Measurements from ENCODE around the gene CDS1. TPM values are rescaled to one million over a fixed set of nuclear protein-coding genes. Genes with fewer than 3 reads are reported as not detected.

The CDS1 gene
- total and polyA plus RNA-seq, 2 donors (not counting 3 experiments of a cell fraction or from before 2014, with no cell fraction given), result 0.01 TPM; not detected in 1

DNA sequence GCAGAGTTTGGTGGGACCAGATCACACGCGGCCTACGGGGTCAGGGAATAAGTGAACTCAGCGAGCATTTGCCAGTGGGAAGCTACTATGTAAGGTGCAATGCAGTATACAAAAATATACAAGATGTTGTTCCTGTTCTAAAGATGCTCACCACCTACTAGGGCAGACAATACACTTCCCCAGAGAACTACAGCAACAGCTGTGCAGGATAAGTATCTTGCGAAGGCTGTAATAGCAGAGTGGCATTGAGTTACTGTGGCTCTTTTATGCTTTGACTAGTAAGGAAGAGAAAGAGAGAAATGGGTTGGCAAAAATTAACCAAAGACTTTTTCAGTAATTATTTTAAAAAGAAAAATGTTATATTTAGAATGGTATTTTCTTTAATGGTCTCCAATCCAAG, 61.2 kb downstream of the CDS1 start:
- Histone ChIP-seq H3K27ac (ENCODE audit: insufficient read depth, low read depth, low read length) (no peak overlapping the region), H3K9me3 (replicated peaks; ENCODE audit: control insufficient read depth, insufficient read depth, low read length) (no peaks in the 10 kb centered on the region), H3K79me2 (ENCODE audit: control insufficient read depth, insufficient read depth, low read length) (no peaks in the 10 kb centered on the region), H4K20me1 (replicated peaks; ENCODE audit: control insufficient read depth, extremely low read depth, insufficient read depth, low read length) (no peaks in the 10 kb centered on the region), H3K4me3 (replicated peaks in 1 of 3; ENCODE audit: insufficient read depth in 1 of 3, low read depth in 1 of 3, low read length in 3 of 3) (no peak overlapping the region), H3K36me3 (ENCODE audit: control insufficient read depth in 2 of 2, extremely low read depth in 1 of 2, insufficient read depth in 2 of 2, low read length in 2 of 2) (no peaks in the 10 kb centered on the region), H3K4me1 (ENCODE audit: control insufficient read depth, extremely low read depth, insufficient read depth, low read length) (no peaks in the 10 kb centered on the region), H3K9me1 (replicated peaks; ENCODE audit: control insufficient read depth, extremely low read depth, insufficient read depth, low read length) (no peaks in the 10 kb centered on the region), H2AFZ (ENCODE audit: low read depth, low read length) (no peak overlapping the region), H3K4me2 (ENCODE audit: insufficient read depth, low read length) (no peak overlapping the region), H3K9ac (replicated peaks; ENCODE audit: extremely low read depth, insufficient read depth, low read length) (no peak overlapping the region), H3K27me3 (ENCODE audit: control insufficient read depth in 2 of 2, insufficient read depth in 2 of 2, low read length in 2 of 2) (peaks cover 0 to 4% of the 10 kb centered on the region in 2 experiments)
- BruUV-seq (replicated peaks), result no TSS peak
- ChIA-PET POLR2A (no interaction called here), CTCF (no interaction called here)
- TF ChIP-seq, protein P1, sequence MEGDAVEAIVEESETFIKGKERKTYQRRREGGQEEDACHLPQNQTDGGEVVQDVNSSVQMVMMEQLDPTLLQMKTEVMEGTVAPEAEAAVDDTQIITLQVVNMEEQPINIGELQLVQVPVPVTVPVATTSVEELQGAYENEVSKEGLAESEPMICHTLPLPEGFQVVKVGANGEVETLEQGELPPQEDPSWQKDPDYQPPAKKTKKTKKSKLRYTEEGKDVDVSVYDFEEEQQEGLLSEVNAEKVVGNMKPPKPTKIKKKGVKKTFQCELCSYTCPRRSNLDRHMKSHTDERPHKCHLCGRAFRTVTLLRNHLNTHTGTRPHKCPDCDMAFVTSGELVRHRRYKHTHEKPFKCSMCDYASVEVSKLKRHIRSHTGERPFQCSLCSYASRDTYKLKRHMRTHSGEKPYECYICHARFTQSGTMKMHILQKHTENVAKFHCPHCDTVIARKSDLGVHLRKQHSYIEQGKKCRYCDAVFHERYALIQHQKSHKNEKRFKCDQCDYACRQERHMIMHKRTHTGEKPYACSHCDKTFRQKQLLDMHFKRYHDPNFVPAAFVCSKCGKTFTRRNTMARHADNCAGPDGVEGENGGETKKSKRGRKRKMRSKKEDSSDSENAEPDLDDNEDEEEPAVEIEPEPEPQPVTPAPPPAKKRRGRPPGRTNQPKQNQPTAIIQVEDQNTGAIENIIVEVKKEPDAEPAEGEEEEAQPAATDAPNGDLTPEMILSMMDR (IDR thresholded peaks at IDR 0.05; ENCODE audit: extremely low read depth in 1 of 2, insufficient read depth in 1 of 2, low read depth in 1 of 2, low read length in 2 of 2), result no peak
- TF ChIP-seq MYC (IDR thresholded peaks at IDR 0.05; ENCODE audit: low read depth, low read length) (no peak), POLR2A (IDR thresholded peaks at IDR 0.05; ENCODE audit: low read depth, low read length) (no peak), GATA2 (IDR thresholded peaks at IDR 0.05; ENCODE audit: insufficient read depth, insufficient read length, low read depth, low read length) (no peak), JUN (IDR thresholded peaks at IDR 0.05; ENCODE audit: borderline replicate concordance, insufficient read depth, insufficient read length, low read depth) (no peak), POLR2AphosphoS5 (IDR thresholded peaks at IDR 0.05; ENCODE audit: insufficient read depth, low read depth, low read length) (no peak), EZH2 (IDR thresholded peaks at IDR 0.05; ENCODE audit: borderline replicate concordance, low read depth, low read length, severe bottlenecking) (no peak), FOS (IDR thresholded peaks at IDR 0.05; ENCODE audit: borderline replicate concordance, insufficient read depth, low read length) (no peak)
- TF ChIP-seq, protein P2, sequence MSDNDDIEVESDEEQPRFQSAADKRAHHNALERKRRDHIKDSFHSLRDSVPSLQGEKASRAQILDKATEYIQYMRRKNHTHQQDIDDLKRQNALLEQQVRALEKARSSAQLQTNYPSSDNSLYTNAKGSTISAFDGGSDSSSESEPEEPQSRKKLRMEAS (IDR thresholded peaks at IDR 0.05; ENCODE audit: insufficient read depth, insufficient read length), result no peak
- DNase-seq (ENCODE audit: low read depth, low spot score) (no peak), FAIRE-seq (no peak)
- intact Hi-C loops (cut with micrococcal nuclease), result no loop called here
- dilution Hi-C loops (cut with MboI; ENCODE audit: extremely low pct_ligation_motif_present, low sequenced_read_pairs), result no loop called here
